GM12878 (cell line): ENCODE measurements around the gene IL1RAPL1.

Experiments
- CTCF ChIP-seq, 3 experiments: IDR thresholded peaks in 2 of 3; conservative IDR thresholded peaks in 1 of 3; 2 replicates each; pipeline ENCODE4 v1.5.1; 2011; ENCODE audit warnings: low read depth in 3 of 3, low read length in 3 of 3, mild to moderate bottlenecking in 3 of 3, control low read depth in 2 of 3, moderate library complexity in 2 of 3, inconsistent platforms in 1 of 3, mixed read lengths in 1 of 3; ENCODE audit not compliant: control insufficient read depth in 2 of 3, insufficient read depth in 1 of 3; ENCODE audit errors: extremely low read depth in 1 of 3
- IRF4 ChIP-seq: IDR thresholded peaks from 2 replicates; pipeline ENCODE4 v1.6.1; 2011; ENCODE audit warnings: low read depth, low read length
- POLR2A ChIP-seq: IDR thresholded peaks from 2 replicates; pipeline ENCODE4 v1.6.1; 2011; ENCODE audit warnings: low read depth, mild to moderate bottlenecking, low read length
- RB1 ChIP-seq: fragments of 450-650 bp; formaldehyde crosslinking; IDR thresholded peaks from 2 replicates; pipeline ENCODE4 v1.6.1; 2017; ENCODE audit warnings: mild to moderate bottlenecking, borderline replicate concordance

GRCh38 chrX:29604381-29604780 is 1017.1 kb downstream of the IL1RAPL1 start:
- TF ChIP-seq POLR2A (no peak), CTCF (IDR thresholded peaks at IDR 0.05 in 2 of 3, conservative IDR thresholded peaks at IDR 0.05 in 1 of 3; ENCODE audit: control insufficient read depth in 2 of 3, extremely low read depth in 1 of 3, insufficient read depth in 1 of 3, low read depth in 3 of 3, low read length in 3 of 3) (no peak), IRF4 (no peak), RB1 (no peak)
